AG10803 (cell line): Measurements from ENCODE around the gene FAAP20.

Experiments used
- DNase-seq: peaks from one replicate; pipeline ENCODE4 v3.0.0; 2010; ENCODE audit warnings: low read depth
- H3K4me3 ChIP-seq: 2 replicates; pipeline ENCODE4 v1.5.1; 2011; ENCODE audit warnings: mild to moderate bottlenecking, low read length, control low read depth
- TF ChIP-seq, protein P1 (sequence below): conservative IDR thresholded peaks from 2 replicates; pipeline ENCODE4 v1.5.1; 2011; ENCODE audit warnings: mild to moderate bottlenecking, low read length, control low read depth, inconsistent platforms

Gene FAAP20, protein sequence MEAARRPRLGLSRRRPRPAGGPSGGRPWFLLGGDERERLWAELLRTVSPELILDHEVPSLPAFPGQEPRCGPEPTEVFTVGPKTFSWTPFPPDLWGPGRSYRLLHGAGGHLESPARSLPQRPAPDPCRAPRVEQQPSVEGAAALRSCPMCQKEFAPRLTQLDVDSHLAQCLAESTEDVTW

DNA sequence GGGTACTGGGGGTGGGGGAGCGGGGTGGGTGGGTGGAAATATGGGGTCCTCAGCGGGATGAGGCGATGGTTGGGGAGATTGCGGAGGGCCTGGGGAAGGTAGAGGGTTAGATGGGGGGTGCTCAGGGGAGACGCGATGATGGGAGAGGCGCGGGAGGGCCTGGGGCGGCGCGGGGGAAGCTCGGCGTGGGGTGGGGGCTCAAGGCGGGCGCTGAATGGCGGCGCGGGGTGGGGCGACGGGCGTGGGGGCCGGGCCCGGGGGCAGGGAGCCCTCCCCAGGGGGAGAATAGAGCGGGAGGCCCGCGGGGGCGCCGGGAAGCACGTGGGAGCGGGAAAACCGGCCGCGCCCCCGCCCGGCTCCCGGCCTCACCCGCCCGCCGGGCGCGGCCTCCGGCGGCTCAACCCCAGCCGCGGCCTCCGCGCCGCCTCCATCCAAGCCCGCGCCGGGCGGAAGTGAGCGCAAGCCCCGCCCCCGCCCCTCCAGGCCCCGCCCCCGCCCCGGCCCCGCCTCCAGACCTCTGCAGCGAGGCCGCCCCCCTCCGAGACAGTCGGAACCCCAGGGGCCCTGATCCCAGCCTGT, at the start of gene FAAP20:
TSS of gene FAAP20 (minus strand) at position 454 of the 579 bp plus-strand sequence. CDS start at position 431, 23 bp downstream.
- DNase-seq = peak; percentile 54
- TF ChIP-seq, protein P1, sequence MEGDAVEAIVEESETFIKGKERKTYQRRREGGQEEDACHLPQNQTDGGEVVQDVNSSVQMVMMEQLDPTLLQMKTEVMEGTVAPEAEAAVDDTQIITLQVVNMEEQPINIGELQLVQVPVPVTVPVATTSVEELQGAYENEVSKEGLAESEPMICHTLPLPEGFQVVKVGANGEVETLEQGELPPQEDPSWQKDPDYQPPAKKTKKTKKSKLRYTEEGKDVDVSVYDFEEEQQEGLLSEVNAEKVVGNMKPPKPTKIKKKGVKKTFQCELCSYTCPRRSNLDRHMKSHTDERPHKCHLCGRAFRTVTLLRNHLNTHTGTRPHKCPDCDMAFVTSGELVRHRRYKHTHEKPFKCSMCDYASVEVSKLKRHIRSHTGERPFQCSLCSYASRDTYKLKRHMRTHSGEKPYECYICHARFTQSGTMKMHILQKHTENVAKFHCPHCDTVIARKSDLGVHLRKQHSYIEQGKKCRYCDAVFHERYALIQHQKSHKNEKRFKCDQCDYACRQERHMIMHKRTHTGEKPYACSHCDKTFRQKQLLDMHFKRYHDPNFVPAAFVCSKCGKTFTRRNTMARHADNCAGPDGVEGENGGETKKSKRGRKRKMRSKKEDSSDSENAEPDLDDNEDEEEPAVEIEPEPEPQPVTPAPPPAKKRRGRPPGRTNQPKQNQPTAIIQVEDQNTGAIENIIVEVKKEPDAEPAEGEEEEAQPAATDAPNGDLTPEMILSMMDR = no peak
- peak within 1 kb of the TSS; percentile 64 for H3K4me3 ChIP-seq

DNA sequence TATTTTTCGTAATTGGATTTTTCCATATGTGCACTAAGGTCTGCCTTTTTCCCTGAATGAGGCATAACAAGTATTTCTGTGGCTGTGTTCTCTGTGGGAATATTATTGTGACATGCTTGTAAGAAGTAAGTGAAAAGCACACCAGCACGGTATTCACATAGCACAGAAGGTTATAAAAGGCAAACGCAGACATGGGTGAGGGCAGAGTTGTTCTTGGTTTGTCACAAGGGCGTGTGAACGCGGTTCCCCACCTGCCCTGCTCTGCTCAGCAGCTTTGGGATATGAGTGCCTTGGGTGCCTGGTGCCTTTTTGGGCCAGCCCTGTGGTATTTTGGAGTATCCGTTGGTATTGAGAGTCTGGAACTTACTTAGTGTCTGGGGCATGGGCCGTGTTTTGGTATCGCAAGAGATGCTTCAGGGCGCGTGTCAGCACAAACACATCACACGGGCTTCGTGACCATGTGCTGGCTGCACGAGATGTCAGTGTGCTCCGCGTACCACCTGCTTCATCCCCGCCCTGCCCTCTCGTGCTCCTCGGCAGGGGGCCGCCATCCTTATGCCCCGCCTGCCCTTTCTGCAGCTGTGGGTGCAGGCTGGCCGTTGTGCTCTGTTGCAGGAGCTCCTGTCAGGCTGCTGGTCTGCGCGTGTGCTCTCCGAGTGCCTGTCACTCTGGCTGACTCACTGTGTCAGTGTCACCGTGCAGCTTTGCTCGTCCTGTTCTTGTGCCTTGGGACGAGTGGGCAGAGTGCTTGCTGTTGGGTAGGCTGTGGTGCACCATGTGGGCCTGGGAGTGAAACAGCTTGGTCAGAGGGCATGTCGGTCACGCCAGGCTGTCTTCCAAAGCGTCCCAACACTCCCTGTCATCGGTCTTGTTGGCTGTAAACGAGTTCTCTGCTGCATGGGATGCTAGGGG, 48.5 kb upstream of the FAAP20 start:
- no peak overlapping the region for H3K4me3 ChIP-seq
- TF ChIP-seq, protein P1 = no peak
- peak; percentile 46 for DNase-seq

DNA sequence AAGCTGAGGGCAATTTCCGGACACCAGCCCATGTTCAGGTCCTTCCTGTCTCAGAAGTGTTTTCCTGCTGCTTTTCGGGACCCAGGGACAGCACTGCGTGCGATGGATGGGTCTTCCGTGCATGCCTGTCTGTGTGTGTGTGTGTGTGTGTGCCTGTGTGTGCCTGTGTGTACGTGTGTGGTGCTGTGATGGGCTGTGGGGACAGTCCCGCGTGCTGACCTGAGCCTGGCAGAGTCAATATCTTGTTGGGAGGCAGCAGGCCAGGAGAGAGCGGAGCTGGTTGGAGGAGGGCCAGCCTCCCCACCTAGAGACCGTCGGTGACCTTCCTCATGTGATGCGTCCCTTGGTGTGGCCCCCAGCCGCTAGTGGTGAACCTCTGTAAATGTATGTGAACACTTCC, 47.2 kb upstream of the FAAP20 start:
- TF ChIP-seq, protein P1 = no peak
- DNase-seq = no peak
- no peak overlapping the region for H3K4me3 ChIP-seq

DNA sequence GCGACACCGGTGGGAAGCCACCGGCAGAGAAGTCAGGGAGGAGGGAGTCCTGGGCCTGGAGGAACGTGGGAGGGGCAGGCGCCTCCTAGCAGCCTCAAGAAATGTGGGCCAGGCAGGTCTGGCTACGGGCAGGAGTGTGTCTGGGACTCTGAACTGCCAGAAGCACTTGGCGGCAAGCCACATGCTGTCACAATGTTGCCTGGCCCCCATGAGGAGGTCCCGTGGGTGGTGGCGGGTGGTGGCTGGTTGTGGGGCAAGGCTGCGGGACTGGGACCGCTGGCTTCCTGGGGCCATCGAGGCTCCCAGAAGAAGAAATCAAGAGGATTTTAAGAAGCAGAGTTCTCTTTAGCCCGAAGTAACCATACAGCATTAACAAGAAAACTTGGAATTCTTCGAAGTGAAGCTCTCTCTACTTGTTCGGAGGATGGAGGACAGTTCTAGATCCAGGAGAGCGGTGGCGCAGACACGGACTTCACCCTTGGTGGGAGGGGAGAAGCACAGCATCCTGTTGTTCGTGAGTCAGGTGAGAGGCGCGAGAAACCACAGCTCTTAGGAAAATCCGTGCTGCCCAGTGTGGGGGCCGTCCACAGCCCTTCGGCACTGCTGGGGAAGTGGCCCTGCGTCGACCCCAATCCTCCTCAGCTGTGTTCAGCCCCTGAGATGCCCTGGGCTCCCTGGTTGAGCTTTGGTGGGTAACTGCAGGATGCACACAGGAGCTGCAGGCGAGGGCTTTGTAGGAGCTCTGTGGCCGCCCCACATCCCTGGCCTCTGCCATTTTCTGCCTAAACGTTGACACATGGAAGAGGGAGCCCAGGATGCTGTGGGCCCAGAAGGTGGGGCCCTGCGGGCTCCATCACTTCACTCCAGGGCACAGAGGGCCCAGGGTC, 45.9 kb upstream of the FAAP20 start:
- H3K4me3 ChIP-seq = peak overlapping the region; percentile 15
- TF ChIP-seq, protein P1 = no peak
- peak; percentile 65 for DNase-seq

DNA sequence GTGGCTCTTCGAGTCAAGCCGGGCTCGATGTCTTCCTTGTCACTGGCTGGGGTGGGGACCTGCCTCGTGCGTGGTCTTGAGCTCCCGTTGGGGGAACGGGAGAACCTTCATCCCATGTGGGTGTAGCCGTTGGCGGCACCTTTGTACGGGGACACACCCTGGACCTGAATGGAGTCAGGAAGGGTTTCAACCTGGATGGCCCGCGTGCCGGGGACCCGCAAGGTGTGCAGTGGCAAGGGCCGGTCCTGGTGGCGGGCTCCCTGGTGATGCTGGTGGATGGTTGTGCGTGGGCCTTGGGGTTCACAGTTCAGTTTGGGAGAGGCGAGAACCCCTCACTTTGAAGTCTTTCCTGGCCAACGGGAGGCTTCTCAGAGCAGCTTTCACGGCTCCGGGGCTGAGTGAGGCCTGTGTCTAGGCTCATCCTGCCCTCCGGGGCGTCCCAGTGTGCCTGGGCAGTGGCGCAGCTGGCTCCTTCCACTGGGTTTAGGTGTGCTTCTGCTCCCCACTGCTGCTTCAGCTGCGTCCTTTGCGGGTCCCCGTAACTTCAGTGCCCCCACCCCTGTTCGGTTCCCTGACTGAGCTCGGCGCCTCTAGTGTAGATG, 44.9 kb upstream of the FAAP20 start:
- H3K4me3 ChIP-seq = no peak overlapping the region
- TF ChIP-seq, protein P1 = no peak
- DNase-seq = no peak

DNA sequence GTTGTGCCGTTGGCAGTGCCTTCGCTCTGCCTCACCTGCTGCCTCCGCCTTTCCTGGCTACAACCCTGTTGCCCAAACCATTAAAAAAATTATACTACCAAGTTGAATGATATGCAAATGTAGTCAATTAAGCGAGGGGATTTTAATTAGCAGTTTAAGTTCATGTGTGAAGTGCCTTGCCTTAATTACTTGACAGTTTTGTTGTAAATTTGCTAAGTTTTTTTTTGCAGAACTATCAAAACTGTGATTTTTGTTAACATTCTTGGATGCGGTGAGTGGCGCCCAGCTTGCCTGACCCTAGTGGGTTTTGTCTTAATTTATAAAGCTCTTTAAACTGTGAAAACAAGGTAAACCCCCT, 44.4 kb upstream of the FAAP20 start:
- TF ChIP-seq, protein P1 = no peak
- no peak overlapping the region for H3K4me3 ChIP-seq
- DNase-seq = no peak
